D721Med (cell line): ENCODE measurements around the gene DNAJB12.
"Not testable (repeated sequence)": the region's sequence is repeated elsewhere in the genome, so short reads cannot be mapped to it uniquely, and the experiment has no call there.

Experiments
- DNase-seq: peaks from one replicate; pipeline ENCODE4 v3.0.0; 2011; ENCODE audit warnings: low spot score; ENCODE audit not compliant: insufficient read length
- FAIRE-seq: peaks from 2 replicates; lab custom pipeline; 2011; peaks lifted over from hg19 to GRCh38; lab: Jason Lieb, UNC
- TF ChIP-seq, protein P1 (sequence below): IDR thresholded peaks from 2 replicates; pipeline ENCODE4 v1.5.1; 2012; ENCODE audit warnings: mild to moderate bottlenecking, control low read depth; ENCODE audit not compliant: insufficient read depth; ENCODE audit errors: missing control alignments

The DNAJB12 gene

DNA sequence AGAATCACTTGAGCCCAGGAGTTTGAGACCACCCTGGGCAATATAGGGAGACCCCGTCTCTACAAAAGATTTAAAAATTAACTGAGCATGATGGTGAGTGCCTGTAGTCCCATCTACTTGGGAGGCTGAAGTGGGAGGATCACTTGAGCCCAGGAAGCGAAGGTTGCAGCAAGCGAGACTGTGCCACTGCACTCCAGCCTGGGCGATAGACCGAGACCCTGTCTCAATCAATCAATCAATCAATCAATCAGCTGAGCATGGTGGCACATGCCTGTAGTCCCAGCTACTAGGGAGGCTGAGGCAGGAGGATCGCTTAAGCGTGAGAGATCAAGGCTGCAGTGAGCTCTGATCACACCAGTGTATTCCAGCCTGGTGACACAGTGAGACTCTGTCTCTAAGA is 40.5 kb downstream of the DNAJB12 start:
- FAIRE-seq (no peak), DNase-seq (no peak)
- TF ChIP-seq, protein P1, sequence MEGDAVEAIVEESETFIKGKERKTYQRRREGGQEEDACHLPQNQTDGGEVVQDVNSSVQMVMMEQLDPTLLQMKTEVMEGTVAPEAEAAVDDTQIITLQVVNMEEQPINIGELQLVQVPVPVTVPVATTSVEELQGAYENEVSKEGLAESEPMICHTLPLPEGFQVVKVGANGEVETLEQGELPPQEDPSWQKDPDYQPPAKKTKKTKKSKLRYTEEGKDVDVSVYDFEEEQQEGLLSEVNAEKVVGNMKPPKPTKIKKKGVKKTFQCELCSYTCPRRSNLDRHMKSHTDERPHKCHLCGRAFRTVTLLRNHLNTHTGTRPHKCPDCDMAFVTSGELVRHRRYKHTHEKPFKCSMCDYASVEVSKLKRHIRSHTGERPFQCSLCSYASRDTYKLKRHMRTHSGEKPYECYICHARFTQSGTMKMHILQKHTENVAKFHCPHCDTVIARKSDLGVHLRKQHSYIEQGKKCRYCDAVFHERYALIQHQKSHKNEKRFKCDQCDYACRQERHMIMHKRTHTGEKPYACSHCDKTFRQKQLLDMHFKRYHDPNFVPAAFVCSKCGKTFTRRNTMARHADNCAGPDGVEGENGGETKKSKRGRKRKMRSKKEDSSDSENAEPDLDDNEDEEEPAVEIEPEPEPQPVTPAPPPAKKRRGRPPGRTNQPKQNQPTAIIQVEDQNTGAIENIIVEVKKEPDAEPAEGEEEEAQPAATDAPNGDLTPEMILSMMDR: no peak

DNA sequence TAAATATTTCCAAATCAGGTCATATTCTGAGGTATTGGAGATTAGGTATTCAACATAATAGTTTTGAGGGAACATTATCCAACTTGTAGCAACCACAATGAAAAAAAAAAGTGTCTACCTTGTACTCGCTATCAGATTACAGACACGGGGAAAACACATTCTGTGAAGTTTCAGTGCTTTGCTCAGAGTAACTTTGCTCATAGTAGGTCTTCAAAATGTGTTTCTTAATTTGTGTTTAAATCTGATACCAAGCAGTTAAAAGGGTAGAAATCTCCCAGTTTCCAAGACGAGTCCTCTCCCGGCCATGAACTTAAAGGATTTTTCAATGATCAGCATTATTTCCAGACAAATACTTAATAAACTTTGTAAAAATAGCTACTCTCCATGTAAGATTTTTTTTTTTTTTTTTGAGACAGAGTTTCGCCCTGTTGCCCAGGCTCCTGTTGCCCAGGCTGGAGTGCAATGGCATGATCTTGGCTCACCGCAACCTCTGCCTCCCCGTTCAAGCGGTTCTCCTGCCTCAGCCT is 41.8 kb downstream of the DNAJB12 start:
- TF ChIP-seq, protein P1: no peak
- DNase-seq (no peak), FAIRE-seq (no peak)

DNA sequence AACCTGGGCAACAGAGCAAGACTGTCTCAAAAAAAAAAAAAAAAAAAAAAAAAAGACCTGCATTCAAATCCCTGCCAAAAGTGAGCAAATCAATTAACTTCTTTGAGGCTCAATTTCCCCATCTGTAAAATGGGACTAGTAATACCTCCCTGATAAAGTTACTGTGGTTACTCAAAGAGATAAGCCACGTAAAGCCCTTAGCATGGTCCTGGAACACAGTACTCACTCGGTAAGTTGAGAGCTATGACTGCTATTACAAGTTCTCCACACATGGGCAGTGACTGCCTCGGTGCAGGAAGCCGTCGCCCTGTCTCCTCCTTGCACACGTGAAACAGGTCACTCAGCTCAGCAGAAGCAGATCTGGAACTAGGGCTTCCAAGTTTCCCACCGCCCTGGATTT is 43.1 kb downstream of the DNAJB12 start:
- TF ChIP-seq, protein P1: no peak
- DNase-seq: no peak
- no peak for FAIRE-seq

DNA sequence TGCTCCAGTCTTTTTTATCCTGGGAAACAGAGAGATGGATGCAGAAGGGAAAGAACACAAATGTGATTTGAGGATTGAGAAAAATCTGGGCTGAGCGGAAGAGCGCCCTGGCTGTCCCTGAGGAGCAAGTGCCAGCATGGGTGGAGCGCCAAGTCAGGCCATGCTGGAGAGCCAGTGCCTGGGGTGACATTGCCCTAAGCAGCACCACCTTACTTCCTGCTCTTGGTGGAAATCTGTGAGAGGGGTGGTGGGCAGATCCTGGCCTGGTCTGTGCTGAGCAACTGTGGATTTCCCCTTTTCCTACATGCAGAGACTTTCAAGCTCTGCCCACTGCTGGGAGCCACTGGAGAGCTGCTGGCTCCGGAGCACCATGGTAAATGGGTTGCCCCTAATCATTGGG is 44.1 kb downstream of the DNAJB12 start:
- TF ChIP-seq, protein P1: no peak
- DNase-seq (no peak), FAIRE-seq (no peak)

DNA sequence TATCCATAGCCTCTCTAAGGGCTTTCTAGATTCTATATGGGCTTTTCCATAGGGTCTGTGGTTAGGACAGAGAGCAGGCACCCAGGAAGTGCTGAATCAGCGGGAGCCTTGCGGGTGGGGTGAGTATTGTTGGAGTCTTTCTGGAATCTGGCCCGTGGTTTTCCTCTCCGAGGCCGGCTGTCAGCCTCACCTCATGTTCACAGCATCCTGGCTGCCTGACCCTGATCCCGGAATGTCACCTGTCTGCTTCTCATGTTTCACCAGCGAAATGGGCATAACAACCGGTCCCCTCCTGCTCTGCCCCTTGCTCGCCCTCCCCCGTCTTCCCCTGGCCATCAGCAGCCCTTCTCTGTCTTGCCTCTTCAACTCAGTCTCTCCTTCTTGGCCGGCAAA is 44.5 kb downstream of the DNAJB12 start:
- FAIRE-seq (no peak), DNase-seq (no peak)
- TF ChIP-seq, protein P1: no peak

DNA sequence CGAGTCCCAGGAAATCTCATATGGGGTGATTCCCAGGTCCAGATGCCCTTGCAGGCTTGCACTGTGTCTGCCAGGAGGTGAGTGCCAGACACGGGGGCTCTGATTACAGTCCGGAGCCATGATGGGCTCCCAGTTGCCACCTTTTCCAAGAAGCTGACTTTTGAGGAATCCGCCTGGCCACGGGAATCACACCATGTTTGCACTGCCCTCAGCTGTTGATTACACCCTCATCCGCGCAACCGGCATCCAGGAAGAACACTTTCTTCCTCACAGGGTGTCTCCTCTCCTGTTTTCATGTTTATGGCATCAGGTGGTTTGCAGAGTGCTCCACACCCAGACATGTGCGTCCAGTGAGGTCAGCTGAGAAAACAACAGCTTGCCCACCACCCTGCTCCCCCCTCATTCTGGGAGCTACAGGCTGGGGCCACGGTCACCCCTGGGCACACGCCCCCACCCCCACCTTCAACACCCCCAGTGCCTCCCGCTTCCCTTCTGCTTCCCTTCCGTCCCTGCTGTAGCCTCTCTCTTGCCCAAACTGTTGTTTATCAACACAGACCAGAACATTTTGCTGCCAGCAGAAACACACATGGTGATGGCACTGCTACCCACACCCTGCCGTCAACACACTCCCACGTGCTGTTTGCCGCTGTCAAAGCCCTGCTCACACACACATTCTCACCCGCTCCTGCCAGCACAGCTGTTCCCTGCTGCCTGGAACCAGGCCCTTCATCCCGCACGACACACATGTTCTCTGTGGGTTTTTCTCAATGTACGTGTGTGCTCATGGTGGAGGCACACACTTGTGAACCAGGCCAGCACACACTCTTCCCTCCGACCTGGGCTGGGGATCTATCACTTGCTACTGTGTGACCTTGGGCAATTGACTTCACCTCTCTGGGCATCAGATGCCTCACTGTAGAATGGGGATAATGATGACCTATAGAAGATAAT is 45.2 kb downstream of the DNAJB12 start:
- TF ChIP-seq, protein P1: no peak
- no peak for DNase-seq
- no peak for FAIRE-seq

DNA sequence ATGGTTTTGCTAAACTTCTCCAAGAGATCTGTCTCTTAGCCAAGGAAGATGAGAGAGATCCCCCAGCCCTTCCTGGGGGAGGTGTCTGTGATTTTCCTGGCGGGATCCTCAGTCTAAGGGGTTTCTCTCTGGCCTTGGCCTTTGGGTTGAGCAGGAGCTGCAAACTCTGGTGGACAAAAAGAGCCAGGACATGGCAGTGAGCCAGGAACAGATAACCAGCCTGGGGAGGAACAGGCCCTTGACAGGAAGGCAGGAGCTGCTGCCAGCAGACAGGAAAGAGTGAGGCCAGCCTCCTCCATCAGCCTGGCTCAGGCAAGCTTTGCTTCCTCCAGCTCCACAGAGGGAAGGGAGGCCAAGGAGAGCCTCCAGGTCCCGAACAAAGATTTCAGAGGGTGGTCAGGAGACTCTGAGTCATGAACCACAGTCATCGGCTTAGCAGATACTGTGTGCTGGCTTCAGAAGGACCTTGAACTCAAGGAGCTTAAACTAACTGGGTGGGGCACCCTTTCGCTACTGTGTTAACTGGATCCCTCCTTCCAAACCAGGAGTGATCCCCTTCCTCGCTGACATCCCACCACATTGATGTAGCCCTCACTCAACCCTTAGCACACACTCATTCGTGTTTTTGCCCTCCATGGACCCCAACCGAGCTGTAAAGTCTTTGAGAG is 46.3 kb downstream of the DNAJB12 start:
- FAIRE-seq (no peak), DNase-seq (no peak)
- TF ChIP-seq, protein P1: no peak

DNA sequence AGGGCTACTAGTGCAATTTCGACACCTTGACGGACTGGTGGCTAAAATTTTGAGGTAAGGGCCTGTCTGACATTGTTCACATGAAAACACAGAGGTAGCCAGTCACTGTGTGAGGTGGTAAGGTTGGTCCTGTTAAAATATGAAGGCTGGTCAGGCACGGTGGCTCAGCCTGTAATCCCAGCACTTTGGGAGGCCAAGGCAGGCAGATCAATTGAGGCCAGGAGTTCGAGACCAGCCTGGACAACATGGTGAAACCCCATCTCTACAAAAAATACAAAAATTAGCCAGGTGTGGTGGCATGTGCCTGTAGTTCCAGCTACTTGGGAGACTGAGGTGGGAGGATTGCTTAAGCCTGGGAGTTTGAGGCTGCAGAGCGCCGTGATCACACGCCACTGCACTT is 47.0 kb downstream of the DNAJB12 start:
- DNase-seq, FAIRE-seq: not testable (repeated sequence)
